HG02610 (cell line): ENCODE results near the gene RHBDD1.
"Not testable (repeated sequence)": the region's sequence is repeated elsewhere in the genome, so short reads cannot be mapped to it uniquely, and the experiment has no call there.

Source experiments
- ATAC-seq: cut with Tn5 transposase; IDR thresholded peaks from one replicate; pipeline ENCODE4 v1.9.1; 2021; ENCODE audit warnings: mild to moderate bottlenecking, moderate library complexity; ENCODE audit not compliant: unreplicated experiment

Gene RHBDD1

DNA sequence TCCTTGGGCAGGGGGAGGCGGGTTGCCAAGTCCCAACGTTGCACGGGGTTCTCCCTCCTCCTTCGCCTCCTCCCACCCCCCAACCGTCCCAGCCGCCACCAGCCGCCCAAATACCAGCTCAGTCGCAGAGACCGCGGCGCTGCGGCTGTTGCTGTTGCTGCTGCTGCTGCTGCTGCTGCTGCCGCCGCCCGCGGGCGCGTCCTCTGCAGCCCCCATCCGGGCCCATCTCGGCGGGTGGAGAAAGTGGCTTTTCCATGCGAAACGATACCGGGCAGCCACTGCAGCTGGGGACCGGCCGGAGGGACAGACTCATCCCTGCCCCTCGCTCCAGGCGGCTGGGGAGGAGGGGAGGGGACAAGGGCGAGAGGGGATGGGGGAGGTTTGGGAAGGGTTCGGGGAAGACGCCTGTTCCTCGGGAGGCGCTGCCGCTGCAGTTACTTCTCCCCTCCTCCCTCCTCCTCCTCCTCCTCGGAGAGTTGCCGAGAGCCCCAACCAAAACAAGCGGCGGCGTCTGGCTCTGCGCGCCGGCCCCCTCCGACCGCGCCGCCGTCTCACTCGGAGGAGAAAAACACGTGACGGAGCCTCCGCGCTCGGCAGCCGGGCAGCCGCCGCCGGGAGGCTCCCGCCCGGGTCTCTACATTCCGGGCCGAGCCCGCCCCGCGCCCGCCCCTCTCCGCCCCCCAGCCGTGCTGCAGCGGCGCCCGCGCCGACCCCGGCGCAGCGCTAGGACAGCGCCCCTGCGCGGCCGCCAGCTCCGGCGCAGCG, 36.5 kb upstream of the RHBDD1 start, which contains the start of gene IRS1:
TSS of gene IRS1 (minus strand) at position 610 of the 765 bp plus-strand sequence. CDS start 1,082 bp downstream, outside the sequence.
- ATAC-seq: peak; percentile 38

DNA sequence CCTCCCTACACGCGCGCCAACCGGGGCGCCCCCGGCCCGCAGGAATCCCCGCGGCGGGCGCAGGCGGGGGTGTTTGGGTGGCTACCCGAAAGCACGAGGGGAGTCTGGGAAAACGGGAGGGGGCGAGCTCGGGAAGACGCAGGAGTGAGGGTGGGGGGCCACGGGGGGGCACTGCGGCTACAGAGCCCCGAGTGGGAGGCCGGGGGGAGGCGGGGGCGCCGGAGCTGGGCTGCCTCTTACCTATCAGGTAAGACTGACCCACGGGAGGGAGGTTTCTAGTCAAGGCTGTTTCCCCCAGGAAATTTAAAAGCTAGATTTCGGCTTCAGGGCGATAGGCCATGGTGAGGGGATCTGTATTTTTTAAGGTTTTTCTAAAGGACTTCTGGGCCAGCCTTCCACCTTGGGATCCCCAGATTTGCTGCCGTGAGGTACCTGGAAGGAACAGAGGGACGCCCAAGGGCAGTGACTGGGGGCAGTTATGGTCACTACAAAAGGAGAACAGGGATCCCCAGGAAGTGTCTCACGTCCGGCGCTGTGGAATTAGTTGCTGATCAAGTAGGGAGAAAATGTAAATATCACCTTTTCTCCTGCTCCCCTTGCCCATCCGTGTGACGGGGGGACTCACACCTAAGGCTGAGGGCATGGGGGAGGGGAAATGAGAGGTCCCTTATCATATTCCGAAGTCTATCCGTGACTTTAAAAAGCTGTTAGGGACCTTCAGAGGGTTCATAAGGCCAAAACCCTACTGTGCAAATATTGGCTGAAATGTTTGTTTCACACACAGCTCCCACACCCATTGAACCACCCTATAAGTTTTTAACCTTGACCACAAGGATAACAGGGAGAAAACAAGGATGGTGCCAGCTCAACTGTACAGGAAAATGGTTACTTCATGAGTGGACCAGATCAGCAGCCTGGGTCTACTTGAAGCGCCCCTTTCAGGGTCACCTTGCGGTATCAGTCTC, 35.6 kb upstream of the RHBDD1 start:
- no peak for ATAC-seq

- ATAC-seq: peak; percentile 87
Measured at GRCh38 chr2:226800941-226801784, 34.7 kb upstream of the RHBDD1 start.

DNA sequence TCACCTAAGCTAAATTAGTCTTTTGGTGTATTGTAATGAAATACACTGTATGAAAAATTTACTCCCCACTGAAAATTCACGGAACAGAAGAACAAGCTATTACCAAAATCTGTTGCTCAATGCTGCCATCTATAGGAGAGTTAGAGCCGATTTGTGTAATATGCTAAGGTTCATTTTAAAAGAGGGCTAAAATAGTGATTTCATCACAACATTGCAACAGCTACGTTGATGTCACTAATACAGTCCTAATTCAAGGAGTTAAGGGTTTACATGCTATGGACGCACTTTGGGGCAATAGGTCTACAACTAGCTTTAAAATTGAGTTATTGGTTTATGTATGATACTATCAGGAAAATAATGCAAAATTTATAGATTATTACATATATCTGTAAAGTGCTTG, 33.3 kb upstream of the RHBDD1 start:
- ATAC-seq: no peak

DNA sequence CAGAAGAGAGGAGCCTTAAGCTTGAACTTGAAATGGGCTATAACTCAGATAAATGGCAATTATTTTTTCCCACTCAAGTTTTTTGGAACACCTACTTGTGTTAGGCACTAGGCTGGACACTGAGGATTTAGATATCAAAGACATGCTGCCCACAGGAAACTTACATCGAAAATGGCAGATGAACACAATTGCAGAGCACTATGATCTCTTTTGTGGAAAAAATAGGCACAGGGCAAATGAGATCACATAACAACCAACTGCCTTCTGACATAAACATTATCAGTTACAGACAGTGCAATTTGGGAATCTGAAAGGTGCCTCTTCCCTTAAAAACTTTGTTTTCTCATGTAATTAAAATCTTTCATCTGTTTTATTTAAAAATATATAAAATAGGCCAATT, 32.4 kb upstream of the RHBDD1 start:
- no peak for ATAC-seq

DNA sequence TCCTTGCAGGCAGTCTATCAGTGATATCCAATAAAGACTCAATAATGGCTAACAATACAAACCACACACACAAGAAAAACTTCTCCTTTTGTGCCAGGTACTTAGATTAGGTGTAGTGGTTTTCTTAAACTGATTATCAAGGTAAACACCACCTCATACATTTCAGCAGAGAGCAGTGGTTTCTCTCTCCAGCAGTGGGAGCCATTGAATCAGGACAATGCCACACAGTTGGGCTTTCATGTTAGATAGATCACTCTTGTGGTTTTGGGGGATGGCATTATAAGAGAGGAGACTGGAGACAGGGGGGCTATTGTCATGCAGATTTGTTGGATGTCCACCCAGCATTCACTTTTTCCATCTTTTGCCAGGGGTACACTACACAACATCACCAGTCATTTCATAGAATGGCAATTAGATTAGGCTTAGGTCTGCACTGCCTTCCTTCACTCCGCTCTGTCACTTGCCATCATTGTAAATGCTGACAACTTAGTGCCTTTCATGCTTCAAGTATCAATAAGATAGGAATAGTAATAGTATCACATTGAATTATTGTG, 22.6 kb upstream of the RHBDD1 start:
- no peak for ATAC-seq

GRCh38 chr2:226818930-226819329, 16.9 kb upstream of the RHBDD1 start:
- no peak for ATAC-seq

- ATAC-seq: no peak
Measured at GRCh38 chr2:226825056-226825455, 10.8 kb upstream of the RHBDD1 start.

DNA sequence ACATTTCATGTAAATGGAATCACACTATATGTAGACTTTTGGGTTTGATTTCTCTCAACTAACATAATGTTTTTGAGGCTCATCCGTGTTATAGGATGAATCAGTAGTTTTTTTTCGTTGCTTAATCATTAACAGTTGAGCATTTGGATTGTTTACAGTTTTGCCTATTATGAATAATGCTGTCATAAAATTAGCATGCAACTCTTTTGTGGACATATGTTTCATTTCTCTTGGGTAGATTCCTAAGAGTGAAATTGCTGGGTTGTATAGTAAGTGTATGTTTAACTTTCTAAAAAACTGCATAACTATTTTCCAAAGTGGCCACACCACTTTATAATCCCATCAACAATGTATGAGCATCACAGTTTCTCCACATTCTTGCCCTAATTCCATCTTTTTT, 7.7 kb upstream of the RHBDD1 start:
- no peak for ATAC-seq

- no peak for ATAC-seq
Measured at GRCh38 chr2:226829721-226830631, 5.9 kb upstream of the RHBDD1 start.

DNA sequence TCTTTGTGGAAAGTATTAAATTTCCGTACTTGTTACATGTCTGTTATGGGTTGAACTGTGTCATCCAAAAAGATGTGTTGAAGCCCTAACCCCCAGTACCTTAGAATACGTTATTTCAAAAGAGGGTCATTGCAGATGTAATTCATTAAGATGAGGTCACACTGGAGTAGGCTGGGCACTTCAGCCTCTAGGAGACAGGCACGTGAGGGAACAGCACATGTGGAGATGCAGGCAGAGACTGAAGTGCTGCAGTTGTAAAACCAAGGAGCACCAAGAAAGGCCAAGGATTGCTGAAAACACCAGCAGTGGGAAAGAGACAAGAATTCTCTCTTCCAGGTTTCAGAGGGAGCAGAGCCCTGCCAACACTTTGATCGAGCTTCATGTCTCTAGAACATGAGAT, 4.6 kb upstream of the RHBDD1 start:
- ATAC-seq: no peak

DNA sequence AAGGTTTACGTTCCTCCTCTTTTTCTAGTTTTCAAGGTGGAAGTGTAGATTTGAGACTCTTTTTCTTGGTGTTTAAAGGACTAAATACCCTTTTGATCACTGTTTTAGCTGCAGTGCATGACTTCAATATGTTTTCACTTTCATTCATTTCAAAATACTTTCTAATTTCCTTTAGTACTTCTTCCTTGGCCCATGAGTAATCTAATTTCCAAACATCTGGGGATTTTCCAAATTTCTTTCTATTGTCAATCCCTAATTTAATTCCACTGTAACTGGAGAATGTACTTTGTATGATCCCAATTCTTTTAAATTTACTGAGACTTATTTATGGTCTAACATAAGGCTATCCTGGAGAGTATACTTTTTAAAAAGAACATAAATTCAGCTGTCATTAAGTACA, 3.8 kb upstream of the RHBDD1 start:
- ATAC-seq: no peak

DNA sequence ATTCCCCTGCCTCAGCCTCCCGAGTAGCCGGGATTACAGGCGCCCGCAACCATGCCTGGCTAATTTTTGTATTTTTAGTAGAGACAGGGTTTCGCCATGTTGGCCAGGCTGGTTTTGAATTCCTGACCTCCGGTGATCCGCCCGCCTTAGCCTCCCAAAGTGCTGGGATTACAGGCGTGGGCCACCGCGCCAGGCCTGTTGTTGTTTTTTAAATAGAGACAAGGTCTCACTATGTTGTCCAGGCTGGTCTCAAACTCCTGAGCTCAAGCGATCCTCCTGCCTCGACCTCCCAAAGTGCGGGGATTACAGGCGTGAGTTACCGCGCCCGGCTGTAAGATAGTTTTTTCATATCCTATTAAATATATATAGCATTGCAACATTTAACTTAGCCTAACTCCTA, 974 bp upstream of the RHBDD1 start:
- ATAC-seq: not testable (repeated sequence)

GRCh38 chr2:226835420-226835795, 446 bp upstream of the RHBDD1 start:
- peak; percentile 23 for ATAC-seq

DNA sequence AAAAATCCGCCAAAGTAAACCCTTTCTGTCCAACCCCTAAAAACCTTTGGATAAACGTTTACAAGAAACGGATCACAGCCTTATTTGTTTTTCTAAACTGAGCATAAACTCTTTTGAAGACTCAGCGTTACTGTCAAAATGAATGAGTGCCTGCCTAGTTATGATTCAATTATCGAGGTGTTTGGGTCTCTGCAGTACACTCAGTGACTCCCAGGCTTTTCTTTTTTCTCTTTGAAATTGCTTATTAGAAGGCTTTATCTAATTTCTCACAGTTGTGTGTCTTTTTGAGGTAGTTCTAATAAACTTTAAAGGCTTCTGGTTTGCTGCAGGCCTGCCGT, 663 bp downstream of the RHBDD1 start:
- ATAC-seq: peak; percentile 6

DNA sequence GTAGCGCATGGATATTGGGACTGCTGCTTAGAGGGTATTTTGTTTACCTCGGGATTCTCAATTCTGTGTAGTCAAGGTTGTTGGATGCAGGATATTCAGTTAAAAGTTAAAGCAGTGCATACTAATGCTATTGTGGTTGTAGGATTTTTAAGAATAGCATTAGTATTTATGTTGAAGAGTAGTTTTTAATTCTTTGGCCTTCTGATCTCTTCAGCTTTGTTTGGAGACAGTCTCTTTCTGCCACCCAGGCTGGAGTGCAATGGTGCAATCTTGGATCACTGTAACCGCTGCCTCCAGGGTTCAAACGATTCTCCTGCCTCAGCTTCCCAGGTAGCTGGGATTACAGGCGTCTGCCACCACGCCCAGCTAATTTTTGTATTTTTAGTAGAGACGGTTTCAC, 1.5 kb downstream of the RHBDD1 start:
- no peak for ATAC-seq

DNA sequence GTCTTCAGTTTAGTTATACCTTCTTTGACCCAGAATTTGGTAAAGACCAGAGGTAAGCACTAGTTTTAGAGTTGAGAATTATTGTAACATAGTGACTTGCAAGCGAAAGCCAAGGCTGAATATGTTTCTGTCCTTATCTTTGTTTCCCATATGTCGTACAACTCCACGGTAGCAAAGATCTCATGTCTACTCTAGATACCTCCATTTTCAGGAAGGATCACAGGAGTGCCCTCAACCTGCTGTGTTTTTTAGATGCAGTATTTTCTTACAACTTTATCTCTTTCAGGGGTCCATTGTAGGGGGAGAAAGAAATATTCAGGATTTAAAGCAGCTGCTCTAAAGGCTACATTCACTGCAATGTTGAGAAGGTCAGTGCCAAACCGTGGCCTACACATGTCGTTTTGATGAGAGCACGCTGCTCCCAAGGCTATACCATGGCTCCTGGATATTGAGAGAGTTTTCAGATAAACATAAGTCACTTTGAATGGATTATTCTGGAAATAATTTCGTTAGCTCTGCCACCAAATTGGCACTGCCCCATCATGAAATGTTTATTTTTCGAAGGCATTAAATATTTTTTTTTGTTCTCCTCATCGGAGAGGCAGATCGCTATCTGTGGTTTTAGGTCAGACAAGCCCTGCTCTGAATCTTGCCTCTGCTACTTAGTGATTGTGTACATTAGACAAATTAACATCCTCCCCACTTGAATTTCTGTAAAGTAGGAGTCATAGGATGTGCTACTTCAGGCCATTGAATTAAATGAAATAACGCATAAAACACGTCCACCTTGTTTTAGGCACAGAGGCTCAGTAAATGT, 2.1 kb downstream of the RHBDD1 start:
- ATAC-seq: no peak

DNA sequence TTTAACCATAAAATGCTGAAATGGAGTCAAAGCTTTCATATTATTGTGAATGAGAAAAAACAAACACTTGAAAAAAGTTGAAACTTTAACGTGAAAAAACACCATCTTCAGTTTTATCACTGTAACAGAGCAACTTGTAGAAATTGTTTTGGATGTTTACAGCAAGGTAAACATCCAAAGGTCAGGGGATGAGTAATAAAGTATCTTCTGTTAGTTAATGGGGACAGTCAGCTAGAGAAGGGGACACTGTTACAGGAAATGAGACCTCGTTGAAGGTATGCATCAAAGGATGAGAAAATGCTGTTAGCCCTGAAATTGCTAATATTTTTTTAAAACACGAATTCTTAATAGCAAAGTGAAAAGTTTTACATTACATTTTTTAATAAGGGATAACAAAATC, 2.9 kb downstream of the RHBDD1 start:
- no peak for ATAC-seq

DNA sequence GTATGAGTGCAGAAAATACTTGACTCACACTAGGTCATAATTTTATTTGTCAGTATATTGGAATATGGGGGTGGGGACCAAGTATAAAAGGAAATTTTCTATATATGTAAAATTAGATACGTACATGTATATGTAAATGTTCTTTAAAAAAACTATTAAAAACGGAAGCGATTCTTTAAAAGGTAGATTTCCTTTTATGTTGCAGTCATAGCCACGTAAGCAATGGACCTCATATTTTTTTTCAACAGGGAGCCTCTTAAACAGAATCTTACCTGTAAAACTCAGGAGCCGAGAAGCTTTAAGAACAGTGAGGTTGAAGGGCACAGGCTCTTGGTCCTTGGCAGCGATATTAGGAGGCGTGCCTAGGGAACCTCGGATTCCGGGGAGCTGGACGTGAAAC, 3.3 kb downstream of the RHBDD1 start:
- ATAC-seq: no peak
